C4-2B (cell line): ENCODE measurements around the gene U2SURP.

Experiments
- ZFX ChIP-seq: fragments of 450-650 bp; IDR thresholded peaks from 2 replicates; pipeline ENCODE4 v1.6.1; 2017
- TF ChIP-seq, protein P1 (sequence below): fragments of 450-650 bp; conservative IDR thresholded peaks from 2 replicates; pipeline ENCODE4 v1.5.1; 2017; ENCODE audit warnings: mild to moderate bottlenecking

DNA sequence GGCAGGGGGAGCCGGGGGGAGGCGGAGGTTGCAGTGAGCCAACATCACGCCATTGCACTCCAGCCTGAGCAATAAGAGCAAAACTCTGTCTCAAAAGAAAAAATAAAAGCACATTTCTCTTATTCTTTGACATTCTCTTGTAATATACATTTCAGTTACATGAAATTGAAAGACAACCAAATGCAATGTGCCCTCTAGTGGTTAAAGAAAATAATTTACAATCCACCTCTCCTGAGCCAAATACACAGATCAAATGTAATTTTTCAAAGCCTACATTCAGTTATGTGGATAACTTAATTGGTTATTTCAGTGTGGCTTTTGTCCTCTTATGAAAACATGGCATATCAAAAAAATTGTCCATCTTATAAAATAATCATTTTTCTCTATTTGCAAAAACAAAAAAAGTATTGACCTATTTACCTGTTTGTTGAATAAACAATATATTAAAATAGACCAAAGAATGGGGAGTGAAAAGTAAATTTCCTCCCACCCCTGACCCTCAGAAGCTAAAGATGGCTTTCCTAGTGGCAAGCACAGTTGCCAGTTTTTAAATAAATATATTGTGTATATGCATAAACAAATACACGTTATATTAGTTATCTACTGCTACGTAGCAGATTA is 14.2 kb upstream of the U2SURP start:
- TF ChIP-seq, protein P1, sequence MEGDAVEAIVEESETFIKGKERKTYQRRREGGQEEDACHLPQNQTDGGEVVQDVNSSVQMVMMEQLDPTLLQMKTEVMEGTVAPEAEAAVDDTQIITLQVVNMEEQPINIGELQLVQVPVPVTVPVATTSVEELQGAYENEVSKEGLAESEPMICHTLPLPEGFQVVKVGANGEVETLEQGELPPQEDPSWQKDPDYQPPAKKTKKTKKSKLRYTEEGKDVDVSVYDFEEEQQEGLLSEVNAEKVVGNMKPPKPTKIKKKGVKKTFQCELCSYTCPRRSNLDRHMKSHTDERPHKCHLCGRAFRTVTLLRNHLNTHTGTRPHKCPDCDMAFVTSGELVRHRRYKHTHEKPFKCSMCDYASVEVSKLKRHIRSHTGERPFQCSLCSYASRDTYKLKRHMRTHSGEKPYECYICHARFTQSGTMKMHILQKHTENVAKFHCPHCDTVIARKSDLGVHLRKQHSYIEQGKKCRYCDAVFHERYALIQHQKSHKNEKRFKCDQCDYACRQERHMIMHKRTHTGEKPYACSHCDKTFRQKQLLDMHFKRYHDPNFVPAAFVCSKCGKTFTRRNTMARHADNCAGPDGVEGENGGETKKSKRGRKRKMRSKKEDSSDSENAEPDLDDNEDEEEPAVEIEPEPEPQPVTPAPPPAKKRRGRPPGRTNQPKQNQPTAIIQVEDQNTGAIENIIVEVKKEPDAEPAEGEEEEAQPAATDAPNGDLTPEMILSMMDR: peak; percentile 90
- no peak for TF ChIP-seq ZFX
